ENCODE measurements around the gene U2AF1L4. TPM values are rescaled to one million over a fixed set of nuclear protein-coding genes. Genes with fewer than 3 reads are reported as not detected.
"Not testable (repeated sequence)": the region's sequence is repeated elsewhere in the genome, so short reads cannot be mapped to it uniquely, and the experiment has no call there.

U2AF1L4 gene
- total RNA-seq, 2 experiments from 2014 or later: 31.9 to 33.1 TPM

- Mint-ChIP-seq H3K27ac (peak within 1 kb of the TSS; percentile 88), H3K27me3 (no peaks in the 10 kb centered on the region), H3K4me3 (peak within 1 kb of the TSS; percentile 95), H3K4me1 (peaks cover 22% of the 10 kb centered on the region), H3K36me3 (peaks cover 1% of the 10 kb centered on the region), H3K9me3 (no peaks in the 10 kb centered on the region)
- ATAC-seq (ENCODE audit: low read depth): peak; percentile 92
- POLR2A ChIA-PET: interaction anchor here (0.7 to 1.2 kb wide), 2 partner anchors 13 to 278 kb away, joined by 3 read pairs; partner anchors contain the start of gene THAP8
- peak; percentile 99 for DNase-seq
These were observed 30.3 kb upstream of the U2AF1L4 start, which contains the start of gene ARHGAP33 for GRCh38 chr19:35775298-35776101. Gene ARHGAP33 (plus strand): TSS chr19:35775564. CDS start chr19:35775659, 95 bp downstream.

- no peak overlapping the region for H3K27ac Mint-ChIP-seq
- POLR2A ChIA-PET: interaction anchor here (0.7 kb wide), 2 partner anchors 13 to 502 kb away, joined by 3 to 4 read pairs; no protein-coding TSS in a partner anchor
- no peak for ATAC-seq (ENCODE audit: low read depth)
- H3K9me3 Mint-ChIP-seq: no peaks in the 10 kb centered on the region
- no peak for DNase-seq
- H3K36me3 Mint-ChIP-seq: peaks cover 1% of the 10 kb centered on the region
- H3K4me1 Mint-ChIP-seq: peaks cover 22% of the 10 kb centered on the region
- no peaks in the 10 kb centered on the region for H3K27me3 Mint-ChIP-seq
- H3K4me3 Mint-ChIP-seq: peak overlapping the region; percentile 74
These were observed 29.8 kb upstream of the U2AF1L4 start for GRCh38 chr19:35775046-35775297.

- Mint-ChIP-seq H3K9me3 (no peaks in the 10 kb centered on the region), H3K27ac (no peak overlapping the region), H3K36me3 (peaks cover 1% of the 10 kb centered on the region), H3K4me3 (peak overlapping the region; percentile 74), H3K4me1 (peaks cover 22% of the 10 kb centered on the region), H3K27me3 (no peaks in the 10 kb centered on the region)
- POLR2A ChIA-PET: interaction anchor here (0.7 to 1.2 kb wide), 4 partner anchors 12 to 502 kb away, joined by 3 to 4 read pairs (median 4); no protein-coding TSS in a partner anchor
- DNase-seq (no peak), ATAC-seq (ENCODE audit: low read depth) (no peak)
These were observed 29.2 kb upstream of the U2AF1L4 start for GRCh38 chr19:35774274-35775045.

GRCh38 chr19:35773020-35773806, 28.0 kb upstream of the U2AF1L4 start:
- Mint-ChIP-seq H3K4me1 (peaks cover 20% of the 10 kb centered on the region), H3K9me3 (no peaks in the 10 kb centered on the region), H3K4me3 (no peak overlapping the region), H3K27ac (no peak overlapping the region), H3K27me3 (no peaks in the 10 kb centered on the region), H3K36me3 (peaks cover 7% of the 10 kb centered on the region)
- ATAC-seq (ENCODE audit: low read depth) (no peak), DNase-seq (no peak)
- POLR2A ChIA-PET: interaction anchor here (1.2 kb wide), 1 partner anchor 130 kb away, joined by 4 read pairs; no protein-coding TSS in a partner anchor

- ATAC-seq (ENCODE audit: low read depth); H3K4me3 Mint-ChIP-seq; H3K27me3 Mint-ChIP-seq; H3K9me3 Mint-ChIP-seq; POLR2A ChIA-PET; H3K36me3 Mint-ChIP-seq; DNase-seq; H3K27ac Mint-ChIP-seq: not testable (repeated sequence)
- peaks cover 20% of the 10 kb centered on the region for H3K4me1 Mint-ChIP-seq
These were observed 27.1 kb upstream of the U2AF1L4 start for GRCh38 chr19:35772362-35772761.

- H3K9me3 Mint-ChIP-seq: no peaks in the 10 kb centered on the region
- H3K4me1 Mint-ChIP-seq: peaks cover 3% of the 10 kb centered on the region
- no peak for DNase-seq
- POLR2A ChIA-PET: interaction anchor here (1.1 to 2.6 kb wide), 2 partner anchors 20 to 23 kb away, joined by 4 to 5 read pairs; partner anchors contain the start of genes LIN37, PSENEN and U2AF1L4
- no peaks in the 10 kb centered on the region for H3K27me3 Mint-ChIP-seq
- no peak overlapping the region for H3K27ac Mint-ChIP-seq
- no peak for ATAC-seq (ENCODE audit: low read depth)
- no peak overlapping the region for H3K4me3 Mint-ChIP-seq
- peaks cover 9% of the 10 kb centered on the region for H3K36me3 Mint-ChIP-seq
These were observed 22.8 kb upstream of the U2AF1L4 start for GRCh38 chr19:35768082-35768421.

GRCh38 chr19:35767288-35768081, 22.3 kb upstream of the U2AF1L4 start:
- no peak overlapping the region for H3K27ac Mint-ChIP-seq
- H3K36me3 Mint-ChIP-seq: peaks cover 9% of the 10 kb centered on the region
- POLR2A ChIA-PET: interaction anchor here (1.1 to 2.6 kb wide), 3 partner anchors 10 to 22 kb away, joined by 4 to 5 read pairs (median 5); partner anchors contain the start of genes HSPB6, LIN37, PSENEN and U2AF1L4
- peaks cover 3% of the 10 kb centered on the region for H3K4me1 Mint-ChIP-seq
- ATAC-seq (ENCODE audit: low read depth) (no peak), DNase-seq (no peak)
- H3K9me3 Mint-ChIP-seq: no peaks in the 10 kb centered on the region
- H3K27me3 Mint-ChIP-seq: no peaks in the 10 kb centered on the region
- no peak overlapping the region for H3K4me3 Mint-ChIP-seq

DNA sequence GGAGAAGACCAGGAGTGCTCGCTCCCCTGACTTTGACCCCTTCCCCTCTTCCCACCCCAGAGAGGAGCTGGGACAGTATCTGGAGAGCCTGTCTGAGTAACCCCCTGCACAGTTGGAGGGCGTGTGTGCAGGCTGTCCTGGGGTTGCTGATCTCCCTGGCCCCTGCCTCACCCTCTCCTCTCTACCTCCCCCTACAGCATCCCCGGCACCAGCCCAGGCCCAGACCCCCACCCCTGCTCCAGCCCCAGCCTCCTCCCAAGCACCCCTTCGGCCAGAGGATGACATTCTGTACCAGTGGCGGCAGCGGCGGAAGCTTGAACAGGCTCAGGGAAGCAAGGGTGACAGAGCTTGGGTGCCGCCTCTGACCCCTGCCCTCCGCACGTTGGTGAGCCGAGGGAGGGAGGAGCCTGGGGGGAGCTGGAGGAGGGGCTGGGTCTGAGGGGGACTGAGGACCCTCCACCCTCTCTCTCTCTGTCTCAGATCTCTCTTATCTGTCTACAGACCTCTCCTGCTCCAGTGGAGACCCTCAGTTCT, 21.4 kb upstream of the U2AF1L4 start:
- POLR2A ChIA-PET: interaction anchor here (1.1 to 2.6 kb wide), 2 partner anchors 9 to 19 kb away, joined by 5 read pairs; partner anchors contain the start of genes HSPB6 and LIN37
- DNase-seq: no peak
- peak; percentile 26 for ATAC-seq (ENCODE audit: low read depth)

GRCh38 chr19:35764432-35765315, 19.5 kb upstream of the U2AF1L4 start:
- Mint-ChIP-seq H3K4me1 (peaks cover 6% of the 10 kb centered on the region), H3K4me3 (no peak overlapping the region), H3K27ac (no peak overlapping the region)

More for the DNA sequence above, 21.4 kb upstream of the U2AF1L4 start:
- Mint-ChIP-seq H3K36me3 (peaks cover 15% of the 10 kb centered on the region), H3K9me3 (no peaks in the 10 kb centered on the region), H3K4me3 (no peak overlapping the region), H3K27me3 (no peaks in the 10 kb centered on the region), H3K27ac (no peak overlapping the region), H3K4me1 (peaks cover 6% of the 10 kb centered on the region)

GRCh38 chr19:35760711-35761349, 15.6 kb upstream of the U2AF1L4 start:
- Mint-ChIP-seq H3K27me3 (no peaks in the 10 kb centered on the region), H3K4me3 (no peak overlapping the region), H3K9me3 (no peaks in the 10 kb centered on the region), H3K27ac (no peak overlapping the region), H3K4me1 (peaks cover 24% of the 10 kb centered on the region), H3K36me3 (peaks cover 23% of the 10 kb centered on the region)
- ATAC-seq (ENCODE audit: low read depth): no peak
- POLR2A ChIA-PET: interaction anchor here (1.9 kb wide), 1 partner anchor 12 kb away, joined by 6 read pairs; the partner anchor contains the start of gene LIN37
- no peak for DNase-seq

More at GRCh38 chr19:35764432-35765315, 19.5 kb upstream of the U2AF1L4 start:
- H3K27me3 Mint-ChIP-seq: no peaks in the 10 kb centered on the region
- POLR2A ChIA-PET: interaction anchor here (0.7 kb wide), 1 partner anchor 21 kb away, joined by 4 read pairs; no protein-coding TSS in a partner anchor
- DNase-seq (no peak), ATAC-seq (ENCODE audit: low read depth) (no peak)
- H3K9me3 Mint-ChIP-seq: no peaks in the 10 kb centered on the region
- peaks cover 19% of the 10 kb centered on the region for H3K36me3 Mint-ChIP-seq

DNA sequence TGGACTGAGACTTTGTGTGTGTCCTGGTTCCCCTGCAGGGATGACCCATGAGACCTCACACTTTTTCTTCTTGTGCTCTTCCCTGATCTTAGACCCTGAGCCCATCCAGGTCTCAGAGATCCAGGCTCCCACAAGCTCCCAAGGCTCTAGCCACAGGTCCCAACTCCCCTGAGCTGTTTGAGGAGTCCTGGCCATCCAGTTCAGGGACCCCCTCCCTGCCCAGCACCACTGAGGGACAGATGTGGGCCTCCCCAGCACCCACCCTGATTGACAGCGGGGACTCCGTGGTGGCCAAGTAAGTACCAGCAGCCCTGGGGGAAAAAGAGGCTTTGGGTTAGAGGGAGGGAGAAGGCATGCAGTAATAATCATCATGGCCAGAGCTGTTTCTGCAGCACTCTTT, 14.5 kb upstream of the U2AF1L4 start:
- POLR2A ChIA-PET: interaction anchor here (0.9 to 1.9 kb wide), 3 partner anchors 11 to 19 kb away, joined by 4 to 6 read pairs (median 4); partner anchors contain the start of genes LIN37, PSENEN and U2AF1L4
- DNase-seq (no peak), ATAC-seq (ENCODE audit: low read depth) (no peak)
- H3K36me3 Mint-ChIP-seq: peaks cover 25% of the 10 kb centered on the region
- H3K9me3 Mint-ChIP-seq: no peaks in the 10 kb centered on the region
- H3K27me3 Mint-ChIP-seq: peaks cover 3% of the 10 kb centered on the region
- peak overlapping the region; percentile 90 for H3K4me3 Mint-ChIP-seq
- H3K27ac Mint-ChIP-seq: no peak overlapping the region
- peaks cover 23% of the 10 kb centered on the region for H3K4me1 Mint-ChIP-seq
